Fibroblast of skin of right biceps (primary cell): ENCODE data around the gene ZNF775.

ENCODE experiments used
- DNase-seq: peaks from one replicate; pipeline ENCODE4 v3.0.0-alpha.2; 2013

ZNF775 gene

DNA sequence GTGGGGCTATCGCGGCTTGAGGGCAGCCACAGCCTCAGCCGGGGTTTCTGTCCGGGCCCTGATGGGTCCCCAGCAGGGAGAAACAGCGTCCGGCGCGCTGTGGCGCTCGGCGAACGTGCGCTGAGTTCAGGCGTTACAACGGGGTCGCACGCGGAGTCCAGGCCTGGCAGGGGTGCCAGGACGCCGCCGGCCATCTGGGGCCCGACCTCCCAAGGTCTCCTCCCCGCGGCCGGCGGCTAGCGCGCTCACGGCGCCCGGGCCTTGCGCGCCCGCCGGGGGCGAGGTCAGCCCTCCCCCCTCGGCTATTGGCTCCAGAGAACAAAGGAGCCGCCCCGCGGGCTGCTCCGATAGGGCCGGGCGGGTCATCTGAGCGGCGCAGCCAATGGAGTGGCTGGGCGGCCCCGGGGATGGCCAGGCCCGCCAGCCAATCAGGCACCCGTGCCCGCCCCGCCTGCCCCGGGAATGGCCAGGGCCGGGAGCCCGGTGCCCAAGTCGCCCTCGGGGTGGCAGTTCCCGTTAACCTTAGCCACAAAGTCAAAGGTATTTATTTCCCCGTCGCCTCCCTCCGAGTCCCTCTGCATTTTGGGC, at the start of gene ZNF775:
Gene ZNF775, plus strand, starts transcription at position 478 of the 588 bp plus-strand sequence. CDS start 9,141 bp downstream, outside the sequence.
- DNase-seq, result peak; percentile 94

DNA sequence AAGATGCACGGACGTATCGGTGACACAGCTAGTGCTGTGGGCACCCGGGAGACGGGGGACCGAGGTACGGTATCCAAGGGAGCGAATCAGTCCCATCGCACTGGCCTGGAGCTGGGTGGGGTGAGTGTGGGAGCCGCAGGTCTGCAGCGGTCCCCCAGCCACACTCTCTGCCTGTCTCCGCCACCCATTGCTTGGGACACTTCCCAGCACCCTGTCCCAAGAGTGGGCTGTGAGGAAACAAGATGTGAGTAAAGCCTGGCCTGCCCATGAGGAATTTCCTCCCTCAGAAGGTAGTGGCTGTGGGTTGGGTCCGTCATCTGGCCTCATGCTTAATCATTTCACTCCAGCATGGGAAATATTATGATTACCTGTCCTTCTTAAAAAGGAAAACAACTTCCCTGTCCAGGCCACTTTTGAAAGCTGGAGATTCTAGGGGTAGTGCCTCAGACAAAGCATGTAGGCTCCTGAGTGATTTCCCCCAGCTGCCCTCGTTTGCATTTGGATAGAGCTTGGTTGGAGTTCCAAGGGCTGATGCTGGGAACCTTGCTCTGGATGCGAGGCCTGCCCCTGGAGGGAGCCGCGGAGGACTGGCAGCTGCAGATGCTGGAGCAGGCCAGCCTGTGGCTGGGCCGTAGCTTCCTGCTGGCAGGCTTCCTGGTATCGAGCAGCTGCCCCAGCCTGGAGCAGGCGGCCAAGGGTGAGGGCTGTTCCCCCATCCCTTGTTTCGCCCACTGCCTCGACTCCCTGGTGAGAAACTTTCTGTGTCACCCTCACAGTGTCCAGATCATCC, 49.6 kb upstream of the ZNF775 start:
- DNase-seq, result no peak

DNA sequence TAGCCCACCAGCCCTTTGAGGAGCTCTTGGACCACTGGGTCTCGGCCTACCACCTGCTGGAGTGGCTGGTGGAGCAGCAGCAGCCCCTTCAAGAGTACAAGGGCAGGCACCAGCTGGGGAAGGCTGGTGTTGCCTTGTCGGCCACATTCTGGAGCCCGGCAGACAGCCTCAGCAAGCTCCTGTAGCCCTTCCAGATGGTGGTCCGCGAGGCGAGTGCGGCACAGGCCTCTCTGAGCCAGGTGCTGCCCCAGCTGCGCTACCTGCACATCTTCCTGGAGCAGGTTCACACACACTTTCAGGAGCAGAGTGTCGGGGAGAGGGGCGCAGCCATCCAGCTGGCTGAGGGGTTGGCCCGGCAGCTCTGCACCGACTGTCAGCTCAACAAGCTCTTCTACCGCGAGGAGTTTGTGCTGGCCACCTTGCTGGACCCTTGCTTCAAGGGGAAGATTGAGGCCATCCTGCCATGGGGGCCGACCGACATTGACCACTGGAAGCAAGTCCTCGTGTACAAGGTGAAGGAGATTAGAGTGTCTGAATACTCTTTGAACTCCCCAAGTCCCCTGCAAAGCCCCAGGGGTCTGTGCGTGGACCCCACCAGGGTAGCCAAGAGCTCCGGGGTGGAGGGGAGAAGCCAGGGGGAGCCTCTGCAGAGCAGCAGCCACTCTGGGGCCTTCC, 48.8 kb upstream of the ZNF775 start:
- DNase-seq, result no peak

DNA sequence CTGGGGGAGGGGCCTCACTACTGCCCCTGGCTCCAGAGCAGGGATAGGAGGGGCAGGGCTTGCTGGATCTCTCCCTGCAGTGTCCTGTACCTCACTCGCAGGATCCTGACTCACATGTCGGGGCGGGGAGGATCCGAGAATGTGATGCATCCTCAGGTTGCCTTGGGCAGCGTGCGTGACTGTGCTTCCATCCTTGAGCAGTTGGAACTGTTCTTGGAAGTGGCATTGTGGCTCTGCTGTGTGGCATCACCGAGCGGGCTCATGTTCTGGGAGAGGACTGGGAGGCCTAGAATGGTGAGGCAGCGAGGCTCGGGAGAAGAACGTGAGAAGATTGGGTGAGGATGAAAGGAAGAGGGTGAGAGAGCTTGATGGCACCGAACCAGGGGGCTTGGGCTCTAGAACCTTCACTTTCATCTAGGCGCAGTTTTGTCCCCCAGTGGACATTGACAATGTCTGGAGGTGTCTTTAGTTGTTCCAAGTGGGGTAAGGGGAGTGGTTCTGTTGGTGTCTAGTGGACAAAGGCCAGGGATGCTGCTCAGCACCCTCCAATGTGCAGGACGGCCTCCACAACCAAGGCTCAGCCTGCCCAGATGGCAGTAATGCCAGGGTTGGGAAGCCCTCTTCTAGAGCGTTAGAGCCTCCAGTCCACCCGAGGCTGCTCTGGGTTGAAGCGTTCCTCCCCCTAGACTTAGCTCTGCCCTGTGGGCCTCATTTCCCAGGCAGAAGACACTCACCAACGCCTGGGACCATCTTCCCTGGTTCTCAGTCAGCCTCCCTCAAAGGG, 46.1 kb upstream of the ZNF775 start:
- no peak for DNase-seq

DNA sequence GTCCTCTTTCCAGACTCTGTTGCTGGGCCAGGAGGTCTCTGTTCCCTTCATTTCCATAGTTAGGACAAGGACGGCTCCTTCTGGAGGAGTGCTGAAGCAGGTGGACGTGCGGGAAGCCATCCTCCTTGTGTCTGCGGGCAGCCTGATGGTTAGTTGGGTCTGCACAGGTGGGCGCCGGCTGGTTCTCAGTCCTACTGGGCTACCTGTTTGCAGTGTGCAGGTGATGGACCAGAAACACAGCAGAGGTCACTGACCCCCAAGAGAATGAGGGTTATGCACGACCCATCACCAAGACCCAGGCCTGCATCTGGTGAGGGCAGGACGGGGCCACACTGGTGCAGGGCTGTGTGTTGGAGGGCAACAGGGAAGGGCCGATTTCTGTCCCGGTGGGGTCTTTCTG, 45.5 kb upstream of the ZNF775 start:
- DNase-seq, result no peak

DNA sequence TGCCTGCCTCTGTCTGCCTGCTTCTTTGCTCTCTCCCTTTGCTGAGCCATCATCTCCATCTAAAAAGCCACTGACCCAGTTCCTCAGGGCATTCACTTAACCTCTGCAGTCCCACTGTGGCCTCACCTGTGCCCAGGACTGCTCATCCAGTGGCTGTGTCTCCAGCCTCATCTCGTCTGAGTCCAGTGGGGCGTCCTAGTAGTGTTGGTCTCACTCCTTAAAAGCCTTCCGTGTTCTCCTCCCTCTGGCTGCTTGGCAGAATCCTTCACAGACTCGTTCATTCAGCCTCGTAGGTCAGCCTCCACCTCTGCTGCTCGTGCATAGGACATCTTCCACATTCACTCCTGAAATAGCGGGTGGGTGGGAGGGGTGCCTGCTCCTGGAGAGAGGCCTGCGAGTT, 45.0 kb upstream of the ZNF775 start:
- DNase-seq, result no peak

DNA sequence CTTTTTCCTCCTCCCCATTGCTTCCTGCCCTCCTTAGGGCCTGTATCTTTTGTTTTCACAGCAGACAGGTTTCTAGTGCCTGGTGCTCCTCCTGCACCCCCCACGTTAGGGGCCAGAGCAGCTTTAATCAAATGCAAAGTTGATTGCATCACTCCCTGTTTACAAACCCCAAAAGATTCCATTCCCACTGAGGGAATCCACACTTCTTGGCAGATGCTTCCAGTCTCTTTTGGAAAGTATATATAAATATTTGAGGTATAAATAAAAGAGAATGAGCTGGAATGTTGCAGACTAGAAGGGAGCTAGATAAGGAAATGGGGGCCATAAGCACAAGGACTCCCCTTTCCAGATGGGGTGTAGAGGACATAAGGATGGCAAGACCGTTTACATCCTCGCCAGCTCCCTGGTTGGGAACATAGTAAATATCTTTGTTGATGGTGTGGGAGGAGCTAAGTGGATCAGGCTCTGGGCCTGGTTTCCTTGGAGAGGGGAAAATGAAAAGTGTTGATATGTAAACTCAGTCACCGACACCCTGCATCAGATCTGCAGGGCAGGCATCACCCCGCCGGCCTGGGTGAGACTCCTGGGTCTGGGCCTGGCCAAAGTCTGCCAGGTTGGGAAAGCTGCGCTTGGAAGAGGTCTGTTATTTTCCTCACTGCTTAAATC, 43.9 kb upstream of the ZNF775 start:
- peak; percentile 51 for DNase-seq

DNA sequence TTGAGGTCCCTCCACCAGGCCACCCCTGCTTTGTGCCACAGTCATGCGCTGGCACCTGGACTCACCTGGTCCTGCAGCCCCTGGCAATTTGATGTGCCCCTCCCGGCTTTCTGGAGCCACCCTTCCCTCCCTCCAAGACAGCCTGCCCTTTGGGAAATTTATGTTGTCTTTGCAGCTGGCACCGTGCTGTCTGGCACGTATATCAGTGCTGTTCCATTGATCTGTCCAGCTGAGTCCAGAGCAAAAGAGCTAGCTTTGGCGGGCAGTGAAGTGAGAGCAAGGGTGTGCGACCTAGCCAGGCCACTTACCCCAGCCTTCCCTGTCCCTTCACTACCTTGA, 43.4 kb upstream of the ZNF775 start:
- DNase-seq, result no peak

DNA sequence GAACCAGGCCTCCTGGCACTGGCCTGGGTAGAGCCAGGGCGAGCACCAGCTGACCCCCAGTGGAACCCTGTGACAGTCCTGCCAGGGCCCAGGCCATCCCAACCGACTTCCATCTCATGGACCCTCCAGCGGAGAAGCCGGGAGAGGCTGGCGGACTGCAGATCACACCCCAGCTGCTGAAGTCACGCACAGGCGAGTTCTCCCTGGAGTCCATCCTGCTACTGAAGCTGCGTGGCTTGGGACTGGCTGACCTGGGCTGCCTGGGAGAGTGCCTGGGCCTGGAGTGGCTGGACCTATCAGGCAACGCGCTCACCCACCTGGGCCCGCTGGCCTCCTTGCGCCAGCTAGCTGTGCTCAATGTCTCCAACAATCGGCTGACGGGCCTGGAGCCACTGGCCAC, 42.4 kb upstream of the ZNF775 start:
- DNase-seq, result no peak

DNA sequence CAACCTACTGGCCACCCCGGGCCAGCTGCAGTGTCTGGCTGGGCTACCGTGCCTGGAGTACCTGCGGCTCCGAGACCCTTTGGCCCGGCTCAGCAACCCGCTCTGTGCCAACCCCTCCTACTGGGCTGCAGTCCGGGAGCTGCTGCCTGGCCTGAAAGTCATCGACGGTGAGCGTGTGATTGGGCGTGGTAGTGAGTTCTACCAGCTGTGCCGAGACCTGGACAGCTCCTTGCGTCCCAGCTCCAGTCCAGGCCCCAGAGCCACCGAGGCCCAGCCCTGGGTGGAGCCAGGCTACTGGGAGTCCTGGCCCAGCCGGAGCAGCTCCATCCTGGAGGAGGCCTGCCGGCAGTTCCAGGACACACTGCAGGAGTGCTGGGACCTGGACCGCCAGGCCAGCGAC, 42.0 kb upstream of the ZNF775 start:
- DNase-seq, result no peak

DNA sequence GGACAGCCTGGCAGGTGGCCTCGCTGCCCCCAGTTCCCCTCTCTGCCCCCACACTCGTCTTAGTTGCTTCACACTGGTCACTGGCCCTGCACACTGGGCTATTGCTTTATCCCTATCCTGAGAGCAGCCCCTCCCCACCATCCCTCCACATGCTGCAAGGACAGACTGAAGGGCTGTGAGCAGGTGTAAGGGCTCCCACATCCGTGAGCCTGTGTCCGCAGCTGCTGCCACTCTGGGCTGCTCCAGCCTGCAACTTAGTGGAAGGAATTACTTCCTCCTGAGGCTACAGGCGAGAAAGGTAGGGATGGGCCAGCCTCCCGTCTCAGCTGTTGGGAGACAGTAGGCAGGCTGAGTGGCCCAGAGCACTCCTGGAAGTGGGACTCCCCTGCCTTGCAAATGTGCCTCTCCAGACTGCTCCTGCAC, 41.5 kb upstream of the ZNF775 start:
- DNase-seq, result no peak

DNA sequence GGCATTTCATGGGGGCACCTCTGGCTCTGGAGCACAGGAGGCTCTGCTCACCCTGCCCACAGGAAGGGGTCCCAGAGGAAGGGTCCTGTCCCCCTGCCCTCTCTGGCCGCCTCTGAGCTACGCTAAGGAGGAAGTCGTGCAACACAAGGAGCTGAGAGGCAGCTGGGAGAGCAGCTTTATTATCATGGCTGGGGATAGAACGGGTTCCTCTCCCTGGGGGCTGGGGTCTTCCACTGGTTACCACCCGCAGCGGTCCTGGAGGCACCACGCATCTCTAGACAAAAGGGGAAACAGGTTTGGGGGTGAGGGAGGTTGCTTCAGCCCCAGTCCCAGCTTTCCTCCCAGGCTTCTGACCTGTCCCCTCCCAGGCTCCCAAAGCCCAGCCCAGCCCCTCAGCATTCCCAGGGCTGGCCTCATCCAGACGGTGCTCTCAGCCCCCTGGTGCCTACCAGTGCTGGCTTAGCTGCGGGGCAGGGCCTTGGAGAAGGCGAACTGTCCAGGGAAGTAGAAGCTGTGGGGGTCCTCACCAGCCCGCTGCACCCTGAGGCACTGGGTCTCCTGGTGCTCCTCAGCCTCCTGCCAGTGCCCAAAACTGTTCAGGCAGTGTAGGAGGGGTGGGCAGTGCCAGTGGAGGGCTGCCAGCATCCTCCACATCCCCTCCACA, 40.8 kb upstream of the ZNF775 start:
- DNase-seq, result no peak

DNA sequence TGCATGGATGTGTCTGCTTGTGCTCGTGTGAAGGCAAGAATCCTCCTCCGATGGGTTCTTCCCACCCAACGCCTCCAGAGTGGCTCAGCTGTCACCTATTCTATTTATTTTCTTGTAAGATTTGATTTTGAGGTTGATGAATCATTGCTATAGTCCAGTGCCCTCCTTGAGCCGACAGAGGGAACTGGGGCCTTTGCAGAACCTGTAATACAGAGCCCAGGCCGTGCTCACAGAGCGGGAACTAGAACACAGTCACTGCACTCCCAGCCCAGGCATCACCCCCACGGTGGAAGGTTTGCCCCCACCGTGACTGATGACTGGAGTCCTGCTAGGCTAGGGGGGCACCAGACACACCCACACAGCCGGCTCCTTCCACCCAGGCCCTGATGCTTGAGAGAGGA, 39.7 kb upstream of the ZNF775 start:
- no peak for DNase-seq

DNA sequence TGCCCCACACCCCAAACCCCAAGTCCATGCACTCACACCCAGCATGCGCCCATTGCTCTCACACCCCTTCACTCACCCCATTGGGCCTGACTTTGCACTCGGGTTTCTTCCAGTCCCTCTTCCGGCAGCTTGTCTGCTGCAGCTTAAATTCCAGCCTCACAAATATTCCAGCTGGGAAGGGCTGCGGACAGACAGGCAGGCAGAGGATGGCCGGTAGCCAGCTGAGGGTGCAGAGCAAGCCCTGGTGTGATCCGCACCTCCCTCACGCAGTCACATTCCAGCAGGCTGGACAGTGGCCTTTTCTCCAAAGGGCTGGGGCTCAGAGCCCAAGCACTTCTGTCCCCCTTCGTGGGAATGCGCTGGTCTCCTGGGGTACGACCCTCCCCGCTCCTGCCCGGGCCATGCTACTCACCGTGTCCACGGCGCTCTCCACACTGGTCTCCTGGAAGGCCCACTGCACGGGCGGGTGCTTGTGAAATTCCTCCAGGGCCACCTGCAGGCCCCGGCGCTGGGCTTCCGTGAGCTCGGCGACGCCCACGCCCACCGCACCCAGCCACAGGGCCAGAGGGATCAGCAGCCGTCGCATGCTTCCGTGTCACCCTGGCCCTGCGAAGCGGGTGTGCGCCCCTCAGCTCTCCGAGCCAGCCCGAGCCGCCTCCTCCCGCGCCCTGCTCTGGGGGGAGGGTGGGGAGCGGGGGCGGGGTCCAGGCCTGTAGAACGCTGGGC, 38.9 kb upstream of the ZNF775 start:
- peak; percentile 24 for DNase-seq

DNA sequence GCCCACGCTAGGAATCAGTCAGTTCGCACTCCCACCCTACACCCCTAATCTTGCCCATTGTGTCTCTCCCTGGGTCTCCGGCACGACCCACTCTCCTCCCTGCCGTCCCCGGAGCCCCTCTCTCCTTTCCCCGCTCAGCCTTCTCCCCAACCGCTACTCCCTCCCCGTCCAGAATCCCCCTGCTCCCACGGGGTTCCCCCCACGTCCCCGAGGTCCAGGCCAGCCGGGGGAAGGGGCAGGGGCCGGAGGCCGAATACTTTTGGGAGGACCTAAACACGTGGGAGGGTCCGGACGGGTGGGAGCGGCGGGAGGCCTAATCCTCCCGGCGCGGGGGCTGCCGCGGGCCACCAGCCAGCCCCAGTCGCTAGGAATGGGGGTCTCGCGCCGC, 38.3 kb upstream of the ZNF775 start:
- no peak for DNase-seq

DNA sequence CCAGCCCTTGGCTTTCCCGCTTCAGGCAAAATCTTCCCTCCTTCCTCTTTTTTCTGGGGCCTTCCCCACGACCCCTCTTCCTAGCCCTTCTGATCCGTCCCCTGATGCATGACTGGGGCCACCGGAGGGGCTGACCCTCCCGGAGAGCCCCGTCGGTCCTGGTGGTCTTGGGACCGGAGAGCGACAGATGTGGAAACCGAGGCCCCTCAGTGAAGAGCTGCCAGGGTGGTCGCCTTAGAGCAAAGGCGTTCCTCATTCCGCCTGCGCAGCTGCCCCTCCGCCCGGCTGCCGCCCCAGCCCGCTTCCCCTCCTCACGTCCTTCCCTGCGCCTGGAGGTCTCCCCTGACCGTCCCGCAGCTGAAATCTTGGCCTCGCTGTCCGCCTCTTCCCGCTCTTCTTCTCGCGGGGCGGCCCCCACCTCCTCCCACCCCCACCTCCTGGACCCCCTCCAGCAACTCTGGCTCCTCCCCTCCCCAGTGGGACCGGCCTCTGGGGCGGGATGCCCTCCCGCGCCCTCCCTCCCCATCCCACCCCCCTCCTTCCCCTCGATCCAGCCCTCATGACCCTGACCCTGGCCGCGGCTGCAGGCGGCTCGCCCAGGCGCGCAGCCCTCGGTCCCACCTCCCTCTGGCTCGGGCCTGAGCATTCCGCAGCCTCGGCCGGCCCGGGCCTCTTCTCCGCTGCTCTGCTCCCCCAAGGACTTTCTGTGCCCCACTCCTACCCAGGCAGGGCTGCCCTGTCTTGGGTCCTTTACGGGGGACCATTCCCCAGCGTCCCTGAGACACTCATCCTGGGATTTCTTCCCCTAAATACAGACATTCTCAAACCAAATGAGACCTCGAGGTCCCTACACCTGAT, 37.6 kb upstream of the ZNF775 start, which contains the start of gene RARRES2:
Gene RARRES2, minus strand, starts transcription at position 367 of the 858 bp plus-strand sequence. CDS start 1,020 bp downstream, outside the sequence.
- DNase-seq, result no peak

DNA sequence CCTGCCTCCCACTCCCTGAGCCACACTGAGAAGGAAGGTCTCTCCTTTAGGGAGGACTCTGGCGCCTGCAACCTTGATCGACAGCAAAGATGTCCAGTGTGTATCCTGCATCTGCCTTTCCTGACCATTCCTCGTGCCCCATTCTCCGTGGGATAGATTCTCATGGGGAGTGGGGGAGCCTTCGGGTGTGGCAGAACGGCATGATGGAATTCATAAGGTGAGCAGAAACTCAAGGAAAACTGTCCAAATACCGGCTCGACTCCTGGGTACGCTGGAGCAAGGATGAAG, 37.1 kb upstream of the ZNF775 start:
- DNase-seq, result no peak

DNA sequence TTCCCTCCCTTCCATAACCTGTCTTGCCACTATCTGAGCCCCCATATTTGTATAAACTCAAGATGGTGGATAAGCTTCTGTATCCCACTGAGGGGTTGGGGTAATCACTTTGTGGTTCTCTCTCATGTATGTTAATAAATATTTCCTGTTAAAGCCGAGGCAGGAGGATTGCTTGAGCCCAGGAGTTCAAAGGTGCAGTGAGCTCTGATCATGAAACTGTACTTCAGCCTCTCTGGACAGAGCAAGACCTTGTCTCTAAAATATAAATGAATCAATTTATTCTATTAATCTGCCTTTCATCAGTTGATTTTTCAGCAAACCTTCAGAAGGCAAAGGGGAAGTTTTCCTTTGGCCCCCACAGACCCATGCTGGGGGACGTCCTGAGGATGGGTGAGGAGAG, 35.9 kb upstream of the ZNF775 start:
- no peak for DNase-seq

DNA sequence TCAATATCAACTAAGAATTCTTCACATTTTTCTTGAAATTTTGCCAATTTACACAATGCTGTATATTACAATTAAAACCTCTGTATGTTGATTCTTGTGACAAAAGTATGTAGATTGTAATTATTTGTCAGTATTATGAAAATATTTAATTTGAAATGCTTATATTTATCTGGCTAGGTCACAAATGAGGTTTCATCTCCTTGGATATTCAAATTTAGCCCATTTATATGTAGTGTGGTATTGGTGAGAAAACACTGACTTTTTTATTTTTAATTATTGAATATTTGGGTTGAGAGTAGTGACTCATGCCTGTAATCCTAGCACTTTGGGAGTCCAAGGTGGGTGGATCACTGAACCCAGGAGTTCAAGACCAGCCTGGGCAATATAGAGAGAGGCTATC, 34.8 kb upstream of the ZNF775 start:
- DNase-seq, result no peak

DNA sequence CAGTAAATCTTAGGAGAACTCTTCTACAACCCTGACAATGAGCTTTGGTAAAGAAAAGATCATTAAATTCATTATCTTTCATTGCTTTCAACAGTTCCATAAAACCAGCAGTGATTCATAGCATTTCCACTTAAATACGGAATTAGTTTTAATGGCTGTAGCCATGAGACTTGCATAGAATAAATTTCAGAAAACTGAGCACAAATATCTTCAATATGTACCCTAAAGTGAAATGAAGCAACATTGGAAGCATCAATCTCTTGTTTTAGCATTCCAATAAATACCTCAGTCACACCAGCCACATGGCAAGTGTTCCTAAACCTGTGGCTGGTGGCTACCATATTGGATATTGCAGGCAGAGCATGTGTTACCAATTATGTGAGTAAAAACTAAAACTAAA, 34.1 kb upstream of the ZNF775 start:
- DNase-seq, result no peak

DNA sequence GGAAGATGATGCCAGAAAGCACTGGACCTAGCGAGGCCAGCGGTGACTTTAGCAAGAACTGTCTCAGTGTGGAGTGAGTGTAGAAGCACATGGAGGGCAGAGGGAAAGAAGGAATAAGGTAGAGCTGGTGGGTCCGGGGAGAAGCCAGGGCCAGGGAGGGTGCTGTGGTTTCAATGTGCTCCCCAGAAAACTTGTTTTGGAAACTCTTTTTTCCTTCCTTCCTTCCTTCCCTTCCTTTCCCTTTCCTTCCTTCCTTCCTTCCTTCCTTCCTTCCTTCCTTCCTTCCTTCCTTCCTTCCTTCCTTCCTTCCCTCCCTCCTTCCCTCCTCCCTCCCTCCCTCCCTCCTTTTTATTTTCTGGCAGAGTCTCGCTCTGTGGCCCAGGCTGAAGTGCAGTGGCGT, 32.2 kb upstream of the ZNF775 start:
- no peak for DNase-seq
